H9 (cell line): ENCODE data around the gene RPL36A. TPM values are rescaled to one million over a fixed set of nuclear protein-coding genes. Genes with fewer than 3 reads are reported as not detected.

ENCODE experiments used
- DNase-seq: peaks from one replicate; pipeline ENCODE4 v3.0.0-alpha.2; 2017
- H2AFZ ChIP-seq: one replicate; pipeline ENCODE4 v1.6.1; 2013; ENCODE audit warnings: mild to moderate bottlenecking, low read length, control low read depth, moderate library complexity
- H2AK5ac ChIP-seq: 2 replicates; pipeline ENCODE4 v1.6.1; 2013; ENCODE audit warnings: low read length, control low read depth, mixed read lengths; ENCODE audit not compliant: insufficient read length
- H2BK120ac ChIP-seq: one replicate; pipeline ENCODE4 v1.6.1; 2013; ENCODE audit warnings: low read depth, mild to moderate bottlenecking, low read length, control low read depth, inconsistent platforms; ENCODE audit not compliant: poor library complexity, severe bottlenecking
- H2BK12ac ChIP-seq: 2 replicates; pipeline ENCODE4 v1.6.1; 2013; ENCODE audit warnings: low read length, control low read depth, mixed read lengths, low read depth; ENCODE audit not compliant: insufficient read length
- H2BK15ac ChIP-seq: 2 replicates; pipeline ENCODE4 v1.6.1; 2013; ENCODE audit warnings: low read depth, low read length, control low read depth
- H2BK20ac ChIP-seq: one replicate; pipeline ENCODE4 v1.6.1; 2013; ENCODE audit warnings: low read depth, mild to moderate bottlenecking, low read length, control low read depth, inconsistent platforms; ENCODE audit not compliant: poor library complexity, severe bottlenecking
- H2BK5ac ChIP-seq: 2 replicates; pipeline ENCODE4 v1.6.1; 2013; ENCODE audit warnings: low read length, control low read depth, mixed read lengths; ENCODE audit not compliant: insufficient read length
- H3K14ac ChIP-seq: 2 replicates; pipeline ENCODE4 v1.6.1; 2013; ENCODE audit warnings: low read length, control low read depth; ENCODE audit not compliant: insufficient read depth
- H3K18ac ChIP-seq: 2 replicates; pipeline ENCODE4 v1.6.1; 2013; ENCODE audit warnings: low read depth, mild to moderate bottlenecking, mixed read lengths, low read length, control low read depth; ENCODE audit not compliant: insufficient read length
- H3K23ac ChIP-seq: 2 replicates; pipeline ENCODE4 v1.6.1; 2013; ENCODE audit warnings: low read length, control low read depth, mixed read lengths, low read depth; ENCODE audit not compliant: insufficient read length
- H3K23me2 ChIP-seq: 2 replicates; pipeline ENCODE4 v1.6.1; 2013; ENCODE audit warnings: low read depth, mild to moderate bottlenecking, mixed read lengths, low read length, control low read depth; ENCODE audit not compliant: insufficient read length, poor library complexity, severe bottlenecking
- H3K27ac ChIP-seq: 2 replicates; pipeline ENCODE4 v1.5.1; 2013; ENCODE audit warnings: low read length, control low read depth, mixed read lengths, low read depth; ENCODE audit not compliant: insufficient read length
- H3K27me3 ChIP-seq: 2 replicates; pipeline ENCODE4 v1.6.1; 2013; ENCODE audit warnings: low read length, control low read depth, inconsistent platforms; ENCODE audit not compliant: insufficient read depth
- H3K4ac ChIP-seq: 2 replicates; pipeline ENCODE4 v1.6.1; 2013; ENCODE audit warnings: low read depth, mild to moderate bottlenecking, control low read depth, inconsistent platforms, low read length, moderate library complexity
- H3K4me1 ChIP-seq: 2 replicates; pipeline ENCODE4 v1.6.1; 2013; ENCODE audit warnings: low read length, control low read depth, inconsistent platforms; ENCODE audit not compliant: insufficient read depth
- H3K4me2 ChIP-seq: 2 replicates; pipeline ENCODE4 v1.6.1; 2013; ENCODE audit warnings: low read length, control low read depth, mixed read lengths; ENCODE audit not compliant: insufficient read length, insufficient read depth
- H3K56ac ChIP-seq: 2 replicates; pipeline ENCODE4 v1.6.1; 2013; ENCODE audit warnings: low read depth, mild to moderate bottlenecking, mixed read lengths, low read length, control low read depth; ENCODE audit not compliant: insufficient read length
- H3K79me1 ChIP-seq: 2 replicates; pipeline ENCODE4 v1.6.1; 2013; ENCODE audit warnings: low read depth, mild to moderate bottlenecking, moderate library complexity, low read length, control low read depth, inconsistent platforms; ENCODE audit not compliant: insufficient read depth, poor library complexity, severe bottlenecking
- H3K79me2 ChIP-seq: 2 replicates; pipeline ENCODE4 v1.6.1; 2013; ENCODE audit warnings: low read length, control low read depth, inconsistent platforms; ENCODE audit not compliant: insufficient read depth
- H3K9ac ChIP-seq: 2 replicates; pipeline ENCODE4 v1.6.1; 2013; ENCODE audit warnings: low read length, control low read depth, mixed read lengths; ENCODE audit not compliant: insufficient read length; ENCODE audit errors: extremely low read depth
- H3K9me3 ChIP-seq: one replicate; pipeline ENCODE4 v1.6.1; 2013; ENCODE audit warnings: low read depth, low read length, inconsistent platforms; ENCODE audit not compliant: control insufficient read depth
- H3T11ph ChIP-seq: one replicate; pipeline ENCODE4 v1.6.1; 2013; ENCODE audit warnings: mild to moderate bottlenecking, low read length, control low read depth, inconsistent platforms
- H4K20me1 ChIP-seq: one replicate; pipeline ENCODE4 v1.6.1; 2013; ENCODE audit not compliant: control insufficient read depth, insufficient read length, insufficient read depth
- H4K5ac ChIP-seq: 2 replicates; pipeline ENCODE4 v1.6.1; 2013; ENCODE audit warnings: low read depth, mild to moderate bottlenecking, mixed read lengths, low read length, control low read depth; ENCODE audit not compliant: insufficient read length
- H4K8ac ChIP-seq: replicated peaks from 2 replicates; pipeline ENCODE4 v1.6.1; 2013; ENCODE audit warnings: low read length, control low read depth, mixed read lengths, low read depth; ENCODE audit not compliant: insufficient read length
- H4K91ac ChIP-seq: 2 replicates; pipeline ENCODE4 v1.6.1; 2013; ENCODE audit warnings: low read depth, mild to moderate bottlenecking, moderate library complexity, mixed read lengths, low read length, control low read depth; ENCODE audit not compliant: insufficient read length
- H3K27ac Mint-ChIP-seq, 3 experiments: 2 replicates in 2 of 3; 3 replicates in 1 of 3; pipeline ENCODE4 v1.8.0; 2020 to 2021; ENCODE audit warnings: mixed read lengths in 3 of 3, mild to moderate bottlenecking in 1 of 3, moderate library complexity in 1 of 3
- H3K27me3 Mint-ChIP-seq: 2 replicates; pipeline ENCODE4 v1.8.0; 2021; ENCODE audit warnings: low read depth, mild to moderate bottlenecking, moderate library complexity, mixed read lengths
- H3K36me3 Mint-ChIP-seq, 3 experiments: 2 replicates in 2 of 3; 3 replicates in 1 of 3; pipeline ENCODE4 v1.8.0; 2020 to 2021; ENCODE audit warnings: low read depth in 3 of 3, mixed read lengths in 3 of 3; ENCODE audit not compliant: insufficient read depth in 1 of 3
- H3K4me1 Mint-ChIP-seq, 2 experiments: 2 replicates each; pipeline ENCODE4 v1.8.0; 2020; ENCODE audit warnings: mixed read lengths in 2 of 2
- H3K4me3 Mint-ChIP-seq, 2 experiments: 2 replicates in 1 of 2; 3 replicates in 1 of 2; pipeline ENCODE4 v1.8.0; 2020 to 2021; ENCODE audit warnings: mild to moderate bottlenecking in 2 of 2, mixed read lengths in 2 of 2, moderate library complexity in 1 of 2
- H3K9me3 Mint-ChIP-seq, 2 experiments: 2 replicates in 1 of 2; 3 replicates in 1 of 2; pipeline ENCODE4 v1.8.0; 2020; ENCODE audit warnings: mild to moderate bottlenecking in 2 of 2, mixed read lengths in 2 of 2, moderate library complexity in 1 of 2
- total RNA-seq: library from RNA; stranded (reverse); gene quantifications from 2 replicates; pipeline ENCODE4 v1.2.1, GENCODE V29; 2021
- TF ChIP-seq, protein P1 (sequence below): fragments of 200-600 bp; sonication (generic); conservative IDR thresholded peaks from 3 replicates; pipeline ENCODE4 v1.8.0; 2021; ENCODE audit warnings: antibody characterized with exemption, mild to moderate bottlenecking

The RPL36A gene
- total RNA-seq, 1 experiment from 2014 or later, result 428 TPM

GRCh38 chrX:101368800-101369199 lies 22.0 kb upstream of the RPL36A start:
- H3K14ac ChIP-seq, result no peak overlapping the region
- H2BK15ac ChIP-seq, result no peak overlapping the region
- H3K27ac ChIP-seq, result no peak overlapping the region
- H3K9me3 ChIP-seq, result peaks cover 37% of the 10 kb centered on the region
- H4K8ac ChIP-seq, result no peak overlapping the region
- no peaks in the 10 kb centered on the region for H3K79me2 ChIP-seq
- H2BK20ac ChIP-seq, result no peak overlapping the region
- H3K4me2 ChIP-seq, result no peak overlapping the region
- H3K23ac ChIP-seq, result no peak overlapping the region
- no peaks in the 10 kb centered on the region for H3K4me1 ChIP-seq
- no peaks in the 10 kb centered on the region for H3K23me2 ChIP-seq
- no peaks in the 10 kb centered on the region for H3K4me1 Mint-ChIP-seq
- H3K27me3 Mint-ChIP-seq, result no peaks in the 10 kb centered on the region
- H3K18ac ChIP-seq, result no peak overlapping the region
- no peak overlapping the region for H2AK5ac ChIP-seq
- no peak overlapping the region for H2BK5ac ChIP-seq
- H3K56ac ChIP-seq, result no peak overlapping the region
- H3T11ph ChIP-seq, result no peak overlapping the region
- TF ChIP-seq, protein P1, sequence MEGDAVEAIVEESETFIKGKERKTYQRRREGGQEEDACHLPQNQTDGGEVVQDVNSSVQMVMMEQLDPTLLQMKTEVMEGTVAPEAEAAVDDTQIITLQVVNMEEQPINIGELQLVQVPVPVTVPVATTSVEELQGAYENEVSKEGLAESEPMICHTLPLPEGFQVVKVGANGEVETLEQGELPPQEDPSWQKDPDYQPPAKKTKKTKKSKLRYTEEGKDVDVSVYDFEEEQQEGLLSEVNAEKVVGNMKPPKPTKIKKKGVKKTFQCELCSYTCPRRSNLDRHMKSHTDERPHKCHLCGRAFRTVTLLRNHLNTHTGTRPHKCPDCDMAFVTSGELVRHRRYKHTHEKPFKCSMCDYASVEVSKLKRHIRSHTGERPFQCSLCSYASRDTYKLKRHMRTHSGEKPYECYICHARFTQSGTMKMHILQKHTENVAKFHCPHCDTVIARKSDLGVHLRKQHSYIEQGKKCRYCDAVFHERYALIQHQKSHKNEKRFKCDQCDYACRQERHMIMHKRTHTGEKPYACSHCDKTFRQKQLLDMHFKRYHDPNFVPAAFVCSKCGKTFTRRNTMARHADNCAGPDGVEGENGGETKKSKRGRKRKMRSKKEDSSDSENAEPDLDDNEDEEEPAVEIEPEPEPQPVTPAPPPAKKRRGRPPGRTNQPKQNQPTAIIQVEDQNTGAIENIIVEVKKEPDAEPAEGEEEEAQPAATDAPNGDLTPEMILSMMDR, result no peak
- no peak overlapping the region for H3K4ac ChIP-seq
- no peak for DNase-seq
- no peak overlapping the region for H4K5ac ChIP-seq
- H4K20me1 ChIP-seq, result no peaks in the 10 kb centered on the region
- H3K36me3 Mint-ChIP-seq, result no peaks in the 10 kb centered on the region
- no peak overlapping the region for H2BK12ac ChIP-seq
- H3K9me3 Mint-ChIP-seq, result peaks cover 40 to 47% of the 10 kb centered on the region in 2 experiments
- H3K27me3 ChIP-seq, result no peaks in the 10 kb centered on the region
- no peak overlapping the region for H2BK120ac ChIP-seq
- no peak overlapping the region for H2AFZ ChIP-seq
- no peaks in the 10 kb centered on the region for H3K79me1 ChIP-seq
- H3K9ac ChIP-seq, result no peak overlapping the region
- H3K4me3 Mint-ChIP-seq, result no peak overlapping the region
- no peak overlapping the region for H4K91ac ChIP-seq
- no peak overlapping the region for H3K27ac Mint-ChIP-seq
